ENCODE data around the gene S100A1. TPM values are rescaled to one million over a fixed set of nuclear protein-coding genes. Genes with fewer than 3 reads are reported as not detected.

Gene S100A1
- total and polyA plus RNA-seq, 4 donors = 0.31 to 1.8 (median 0.91) TPM; not detected in 1

GRCh38 chr1:153633754-153634665 is 5.8 kb downstream of the S100A1 start, which contains the start of gene CHTOP:
CHTOP (plus strand) TSS chr1:153634066; CDS start chr1:153636589, 2,523 bp downstream.
- peak; percentile 96 for ATAC-seq (ENCODE audit: insufficient read depth, low FRiP score)
- peaks cover 0 to 16% (median 15%) of the 10 kb centered on the region in 5 donors for H3K4me1 ChIP-seq (ENCODE audit: control insufficient read depth in 5 of 5, insufficient read depth in 5 of 5, low read length in 5 of 5)
- WGBS, 2 donors = 2 to 4% methylated on average over 62 to 65 of the region's 65 CpGs
- peak; percentile 98 to 99 (median 99) for DNase-seq
- H3K9me3 ChIP-seq (ENCODE audit: control insufficient read depth in 4 of 4, insufficient read depth in 3 of 4, low read length in 3 of 4) = no peaks in the 10 kb centered on the region
- peak within 1 kb of the TSS; percentile 98 to 100 for H3K9ac ChIP-seq (ENCODE audit: insufficient read depth in 1 of 2, low read length in 2 of 2)
- no peaks in the 10 kb centered on the region for H3K27me3 ChIP-seq (ENCODE audit: control insufficient read depth in 3 of 3, insufficient read depth in 3 of 3, low read length in 2 of 3)
- peak within 1 kb of the TSS; percentile 98 to 99 for H3K27ac ChIP-seq (ENCODE audit: low read depth in 1 of 2, low read length in 1 of 2)
- H3K4me3 ChIP-seq = peak within 1 kb of the TSS; percentile 87
- H3K36me3 ChIP-seq (ENCODE audit: control insufficient read depth in 4 of 4, insufficient read depth in 4 of 4, low read length in 4 of 4) = peaks cover 16 to 28% (median 22%) of the 10 kb centered on the region in 4 donors
- TF ChIP-seq CTCF (IDR thresholded peaks at IDR 0.05; ENCODE audit: control extremely low read depth, extremely low read depth) = no peak

GRCh38 chr1:153635872-153636271 is 7.6 kb downstream of the S100A1 start:
- 87 to 92% methylated on average over 7 of the region's 7 CpGs for WGBS, 2 donors
- Histone ChIP-seq H3K36me3 (ENCODE audit: control insufficient read depth in 4 of 4, insufficient read depth in 4 of 4, low read length in 4 of 4) (peaks cover 19 to 38% (median 31%) of the 10 kb centered on the region in 4 donors), H3K9ac (ENCODE audit: insufficient read depth in 1 of 2, low read length in 2 of 2) (no peak overlapping the region), H3K4me3 (no peak overlapping the region), H3K27ac (ENCODE audit: low read depth in 1 of 2, low read length in 1 of 2) (peak overlapping the region; percentile 40 to 84), H3K27me3 (ENCODE audit: control insufficient read depth in 3 of 3, insufficient read depth in 3 of 3, low read length in 2 of 3) (no peaks in the 10 kb centered on the region), H3K9me3 (ENCODE audit: control insufficient read depth in 4 of 4, insufficient read depth in 3 of 4, low read length in 3 of 4) (no peaks in the 10 kb centered on the region), H3K4me1 (ENCODE audit: control insufficient read depth in 5 of 5, insufficient read depth in 5 of 5, low read length in 5 of 5) (peaks cover 0 to 12% (median 9%) of the 10 kb centered on the region in 5 donors)
- TF ChIP-seq CTCF (IDR thresholded peaks at IDR 0.05; ENCODE audit: control extremely low read depth, extremely low read depth) = no peak
- DNase-seq (no peak), ATAC-seq (ENCODE audit: insufficient read depth, low FRiP score) (no peak)

DNA sequence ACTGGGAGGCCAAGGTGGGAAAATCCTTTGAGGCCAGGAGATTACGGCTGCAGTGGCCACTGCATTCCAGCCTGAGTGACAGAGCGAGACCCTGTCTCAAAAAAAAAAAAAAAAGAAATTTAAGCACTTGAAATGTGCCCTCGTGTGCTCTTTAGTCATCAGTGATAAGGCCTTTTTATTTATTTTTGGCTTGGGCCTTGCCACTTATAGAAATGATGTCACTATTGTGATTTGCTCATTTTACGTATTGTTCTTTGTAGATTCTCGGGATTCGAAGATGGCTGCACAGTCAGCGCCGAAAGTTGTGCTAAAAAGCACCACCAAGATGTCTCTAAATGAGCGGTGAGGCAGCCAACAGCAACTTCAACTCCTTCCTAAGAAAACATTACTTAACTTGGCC is 8.1 kb downstream of the S100A1 start:
- H3K9me3 ChIP-seq (ENCODE audit: control insufficient read depth in 4 of 4, insufficient read depth in 3 of 4, low read length in 3 of 4) = no peaks in the 10 kb centered on the region
- peaks cover 19 to 42% (median 33%) of the 10 kb centered on the region in 4 donors for H3K36me3 ChIP-seq (ENCODE audit: control insufficient read depth in 4 of 4, insufficient read depth in 4 of 4, low read length in 4 of 4)
- ATAC-seq (ENCODE audit: insufficient read depth, low FRiP score) (no peak), DNase-seq (no peak)
- H3K9ac ChIP-seq (ENCODE audit: insufficient read depth in 1 of 2, low read length in 2 of 2) = no peak overlapping the region
- H3K4me1 ChIP-seq (ENCODE audit: control insufficient read depth in 5 of 5, insufficient read depth in 5 of 5, low read length in 5 of 5) = peaks cover 0 to 15% (median 9%) of the 10 kb centered on the region in 5 donors
- no peak overlapping the region for H3K4me3 ChIP-seq
- no peaks in the 10 kb centered on the region for H3K27me3 ChIP-seq (ENCODE audit: control insufficient read depth in 3 of 3, insufficient read depth in 3 of 3, low read length in 2 of 3)
- H3K27ac ChIP-seq (ENCODE audit: low read depth in 1 of 2, low read length in 1 of 2) = peak overlapping the region in 1 of 2 donors; percentile 84
- TF ChIP-seq CTCF (IDR thresholded peaks at IDR 0.05; ENCODE audit: control extremely low read depth, extremely low read depth) = no peak
- 91 to 92% methylated on average over 9 of the region's 9 CpGs for WGBS, 2 donors

Measured in lung (tissue), 12 donors.